T-cell (primary cell): Measurements from ENCODE around the gene LMAN2L. TPM values are rescaled to one million over a fixed set of nuclear protein-coding genes. Genes with fewer than 3 reads are reported as not detected.

ENCODE experiments used
- ATAC-seq, 4 experiments: fragments of 200-7000 bp in 3 of 4; fragments of 150-1000 bp in 1 of 4; cut with Tn5 transposase; replicated peaks in 1 of 4; 1 replicate in 3 of 4; 2 replicates in 1 of 4; pipeline ENCODE4 v1.10.0; 2021; ENCODE audit warnings: moderate library complexity in 3 of 4, mild to moderate bottlenecking in 2 of 4, moderate number of reproducible peaks in 1 of 4
- CTCF ChIA-PET, 2 donors: fragments of 300-600 bp; sonication (Branson Sonifier 250); formaldehyde crosslinking; loops; one replicate each; lab custom pipeline; 2022; ENCODE audit warnings: antibody characterized with exemption in 2 of 2; lab: Charles Lee
- POLR2A ChIA-PET, 2 donors: fragments of 300-600 bp; sonication (Branson Sonifier 250); formaldehyde crosslinking; loops; one replicate each; lab custom pipeline; 2022; ENCODE audit warnings: antibody characterized with exemption in 2 of 2; lab: Charles Lee
- DNase-seq, 35 experiments: peaks; one replicate each; pipeline versions ENCODE4 v3.0.0 to v3.0.0-alpha.2; 2013 to 2023
- H3K27ac ChIP-seq: one replicate; pipeline ENCODE4 v1.5.1; 2013; ENCODE audit warnings: low read length
- H3K27me3 ChIP-seq, 2 experiments: replicated peaks in 1 of 2; 1 replicate in 1 of 2; 2 replicates in 1 of 2; pipeline versions ENCODE4 v1.6.1 to v1.7.0; 2013; ENCODE audit warnings: low read length in 1 of 2, mixed read lengths in 1 of 2; ENCODE audit not compliant: control insufficient read depth in 2 of 2, insufficient read depth in 2 of 2; ENCODE audit errors: extremely low read depth in 1 of 2
- H3K36me3 ChIP-seq, 2 donors: 1 replicate in 1 of 2; 2 replicates in 1 of 2; pipeline versions ENCODE4 v1.6.1 to v1.7.0; 2013; ENCODE audit warnings: low read length in 1 of 2; ENCODE audit not compliant: control insufficient read depth in 2 of 2, insufficient read depth in 1 of 2; ENCODE audit errors: extremely low read depth in 1 of 2
- H3K4me1 ChIP-seq, 2 experiments: 1 replicate in 1 of 2; 2 replicates in 1 of 2; pipeline versions ENCODE4 v1.6.1 to v1.7.0; 2013; ENCODE audit warnings: low read length in 2 of 2, mixed read lengths in 1 of 2; ENCODE audit not compliant: insufficient read depth in 2 of 2, control insufficient read depth in 1 of 2; ENCODE audit errors: extremely low read depth in 1 of 2
- H3K4me3 ChIP-seq, 2 donors: 1 replicate in 1 of 2; 2 replicates in 1 of 2; pipeline versions ENCODE4 v1.5.1 to v1.7.0; 2013; ENCODE audit warnings: mild to moderate bottlenecking in 2 of 2, low read length in 1 of 2, moderate library complexity in 1 of 2; ENCODE audit not compliant: control insufficient read depth in 1 of 2; ENCODE audit errors: extremely low read depth in 1 of 2
- H3K9me3 ChIP-seq: 2 replicates; pipeline ENCODE4 v1.7.0; 2013
- H3K27ac Mint-ChIP-seq, 2 donors: one replicate each; pipeline ENCODE4 v1.8.0; 2020 to 2021; ENCODE audit warnings: mild to moderate bottlenecking in 2 of 2, mixed read lengths in 2 of 2
- H3K27me3 Mint-ChIP-seq, 2 donors: one replicate each; pipeline ENCODE4 v1.8.0; 2021 to 2022; ENCODE audit warnings: mixed read lengths in 2 of 2
- H3K36me3 Mint-ChIP-seq: one replicate; pipeline ENCODE4 v1.8.0; 2021; ENCODE audit warnings: mixed read lengths
- H3K4me1 Mint-ChIP-seq, 3 donors: one replicate each; pipeline ENCODE4 v1.8.0; 2020 to 2022; ENCODE audit warnings: mixed read lengths in 3 of 3, mild to moderate bottlenecking in 1 of 3
- H3K4me3 Mint-ChIP-seq, 3 donors: one replicate each; pipeline ENCODE4 v1.8.0; 2020 to 2022; ENCODE audit warnings: mild to moderate bottlenecking in 3 of 3, mixed read lengths in 3 of 3, moderate library complexity in 3 of 3
- H3K9me3 Mint-ChIP-seq, 3 donors: one replicate each; pipeline ENCODE4 v1.8.0; 2020 to 2022; ENCODE audit warnings: mixed read lengths in 3 of 3
- WGBS: methylation state at CpG from one replicate; pipeline ENCODE4 v1.1.5; 2013; ENCODE audit warnings: missing lambda C conversion rate; ENCODE audit not compliant: insufficient coverage; 5-methylcytosine and 5-hydroxymethylcytosine counted together
- total RNA-seq, 35 experiments: library from RNA in 6 of 35; stranded (reverse) in 6 of 35; fragments of 120-200 nt in 1 of 35; gene quantifications; one replicate each; pipeline versions ENCODE4 v1.2.1 to v1.2.4 and lab custom pipeline; 2013 to 2026

LMAN2L gene
- total RNA-seq, 5 donors from 2014 or later (not counting 1 experiment from before 2014, with no cell fraction given): 4.7 to 8.9 (median 7.8) TPM

DNA sequence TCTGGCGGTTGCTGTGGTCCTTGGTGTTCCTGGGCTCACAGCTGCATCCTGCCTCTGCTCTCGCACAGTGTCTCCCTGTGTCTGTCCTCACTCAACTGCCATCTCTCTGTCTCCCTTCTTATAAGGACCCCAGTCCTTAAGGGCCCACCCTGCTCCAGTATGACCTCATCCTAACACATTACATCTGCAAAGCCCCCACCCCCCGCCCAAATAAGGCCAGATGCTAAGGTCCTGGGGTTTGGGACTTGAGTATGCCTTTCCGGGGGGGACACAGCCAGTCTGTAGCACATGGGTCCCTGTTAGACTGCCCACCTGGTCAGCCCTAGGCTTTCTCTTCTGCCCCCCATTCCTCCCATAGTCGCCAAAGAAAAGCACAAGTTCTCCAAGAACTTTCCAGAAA lies 56.6 kb downstream of the LMAN2L start:
- Histone ChIP-seq H3K9me3 (no peaks in the 10 kb centered on the region), H3K27me3 (peaks cover 2 to 46% of the 10 kb centered on the region in 2 experiments), H3K36me3 (no peaks in the 10 kb centered on the region), H3K27ac (no peak overlapping the region), H3K4me1 (no peaks in the 10 kb centered on the region), H3K4me3 (no peak overlapping the region)
- no peak overlapping the region for H3K27ac Mint-ChIP-seq
- POLR2A ChIA-PET: no interaction called here
- H3K4me3 Mint-ChIP-seq: no peak overlapping the region
- H3K4me1 Mint-ChIP-seq: no peaks in the 10 kb centered on the region
- DNase-seq (no peak), ATAC-seq (no peak)
- peaks cover 9 to 14% of the 10 kb centered on the region in 2 donors for H3K27me3 Mint-ChIP-seq
- 67% methylated on average over 3 of the region's 5 CpGs for WGBS
- CTCF ChIA-PET: no interaction called here
- H3K9me3 Mint-ChIP-seq: no peaks in the 10 kb centered on the region
- H3K36me3 Mint-ChIP-seq: no peaks in the 10 kb centered on the region

DNA sequence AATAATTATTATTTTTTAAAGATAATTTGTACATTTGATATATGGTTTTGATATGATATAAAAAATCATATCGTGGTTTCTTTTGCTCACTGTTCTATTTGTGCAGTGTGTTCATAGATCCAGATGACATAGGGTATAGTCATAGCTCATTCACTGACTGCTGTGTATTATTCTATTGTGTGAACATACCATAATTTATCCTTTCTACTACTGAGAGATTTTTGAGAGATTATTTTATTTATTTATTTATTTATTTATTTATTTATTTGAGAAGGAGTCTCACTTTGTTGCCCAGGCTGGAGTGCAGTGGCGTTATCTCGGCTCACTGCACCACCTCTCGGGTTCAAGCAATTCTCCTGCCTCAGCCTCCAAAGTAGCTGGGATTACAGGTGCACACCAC lies 58.3 kb downstream of the LMAN2L start:
- H3K4me1 ChIP-seq: no peaks in the 10 kb centered on the region
- Mint-ChIP-seq H3K4me1 (no peaks in the 10 kb centered on the region), H3K27ac (no peak overlapping the region), H3K27me3 (peaks cover 9% of the 10 kb centered on the region in 2 donors), H3K36me3 (no peaks in the 10 kb centered on the region), H3K9me3 (no peaks in the 10 kb centered on the region), H3K4me3 (no peak overlapping the region)
- ChIA-PET POLR2A (no interaction called here), CTCF (no interaction called here)
- no peak overlapping the region for H3K4me3 ChIP-seq
- H3K9me3 ChIP-seq: no peaks in the 10 kb centered on the region
- ATAC-seq (no peak), DNase-seq (no peak)
- no CpG with 5 or more reads among the region's 4 CpGs for WGBS
- H3K36me3 ChIP-seq: no peaks in the 10 kb centered on the region
- H3K27ac ChIP-seq: no peak overlapping the region
- H3K27me3 ChIP-seq: peaks cover 2 to 37% of the 10 kb centered on the region in 2 experiments

DNA sequence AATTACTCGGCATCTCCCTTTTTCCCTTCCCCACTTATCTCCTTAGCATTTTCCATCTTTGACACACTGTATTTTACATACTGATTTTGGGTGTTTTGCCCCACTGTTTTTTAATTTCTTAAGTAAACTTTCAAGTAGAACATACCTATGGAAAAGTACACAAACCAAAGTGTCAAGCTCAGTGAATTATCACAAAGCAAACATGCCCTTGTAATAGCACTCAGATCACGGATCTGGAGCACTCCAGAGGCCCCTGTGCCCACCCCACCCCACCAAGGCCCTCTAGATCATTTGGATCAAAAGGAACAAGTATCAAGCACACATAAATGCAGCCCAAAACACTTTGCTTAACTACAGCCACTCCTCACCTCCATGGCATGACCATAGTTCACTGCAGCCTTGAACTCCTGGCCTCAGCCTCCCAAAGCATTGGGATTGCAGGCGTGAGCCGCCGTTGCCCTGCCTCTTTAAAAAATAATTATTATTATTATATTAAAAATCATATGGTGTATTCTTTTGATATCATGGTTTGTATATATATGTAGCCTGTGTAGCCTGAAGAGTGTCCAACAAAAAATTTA lies 59.2 kb downstream of the LMAN2L start:
- H3K9me3 ChIP-seq: no peaks in the 10 kb centered on the region
- POLR2A ChIA-PET: no interaction called here
- no peak overlapping the region for H3K27ac ChIP-seq
- Mint-ChIP-seq H3K27me3 (peaks cover 9% of the 10 kb centered on the region in 2 donors), H3K27ac (no peak overlapping the region), H3K4me1 (no peaks in the 10 kb centered on the region), H3K9me3 (no peaks in the 10 kb centered on the region), H3K36me3 (no peaks in the 10 kb centered on the region), H3K4me3 (no peak overlapping the region)
- CTCF ChIA-PET: no interaction called here
- no peaks in the 10 kb centered on the region for H3K36me3 ChIP-seq
- DNase-seq (no peak), ATAC-seq (no peak)
- H3K27me3 ChIP-seq: peaks cover 2 to 29% of the 10 kb centered on the region in 2 experiments
- no CpG with 5 or more reads among the region's 5 CpGs for WGBS
- H3K4me1 ChIP-seq: no peaks in the 10 kb centered on the region
- no peak overlapping the region for H3K4me3 ChIP-seq

DNA sequence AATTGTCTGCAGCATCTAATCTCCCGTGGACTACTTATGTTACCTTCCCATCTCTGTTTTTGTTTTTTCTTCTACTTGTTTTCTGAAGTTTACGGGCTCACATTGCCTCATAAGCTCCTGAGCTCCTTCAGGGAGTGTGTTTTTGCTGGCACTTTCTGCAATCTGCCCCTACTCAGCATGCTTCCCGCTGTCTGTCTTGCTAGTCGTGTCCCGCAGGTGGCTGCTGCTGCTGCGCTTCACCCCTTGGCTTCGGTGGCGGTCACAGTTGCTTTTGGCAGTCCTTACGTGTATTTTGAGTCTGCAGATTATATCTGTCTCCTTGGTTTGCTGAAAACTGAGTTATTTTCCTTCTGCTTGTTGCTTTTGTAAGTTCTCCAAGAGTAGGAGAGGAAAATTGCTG lies 60.0 kb downstream of the LMAN2L start:
- POLR2A ChIA-PET: no interaction called here
- Histone ChIP-seq H3K36me3 (no peaks in the 10 kb centered on the region), H3K9me3 (no peaks in the 10 kb centered on the region), H3K27me3 (peaks cover 2 to 20% of the 10 kb centered on the region in 2 experiments), H3K4me1 (no peaks in the 10 kb centered on the region), H3K4me3 (no peak overlapping the region), H3K27ac (no peak overlapping the region)
- DNase-seq (no peak), ATAC-seq (no peak)
- H3K36me3 Mint-ChIP-seq: no peaks in the 10 kb centered on the region
- CTCF ChIA-PET: no interaction called here
- 82% methylated on average over 7 of the region's 9 CpGs for WGBS
- H3K27ac Mint-ChIP-seq: no peak overlapping the region
- H3K4me3 Mint-ChIP-seq: no peak overlapping the region
- H3K9me3 Mint-ChIP-seq: no peaks in the 10 kb centered on the region
- H3K27me3 Mint-ChIP-seq: peaks cover 9% of the 10 kb centered on the region in 2 donors
- no peaks in the 10 kb centered on the region for H3K4me1 Mint-ChIP-seq

DNA sequence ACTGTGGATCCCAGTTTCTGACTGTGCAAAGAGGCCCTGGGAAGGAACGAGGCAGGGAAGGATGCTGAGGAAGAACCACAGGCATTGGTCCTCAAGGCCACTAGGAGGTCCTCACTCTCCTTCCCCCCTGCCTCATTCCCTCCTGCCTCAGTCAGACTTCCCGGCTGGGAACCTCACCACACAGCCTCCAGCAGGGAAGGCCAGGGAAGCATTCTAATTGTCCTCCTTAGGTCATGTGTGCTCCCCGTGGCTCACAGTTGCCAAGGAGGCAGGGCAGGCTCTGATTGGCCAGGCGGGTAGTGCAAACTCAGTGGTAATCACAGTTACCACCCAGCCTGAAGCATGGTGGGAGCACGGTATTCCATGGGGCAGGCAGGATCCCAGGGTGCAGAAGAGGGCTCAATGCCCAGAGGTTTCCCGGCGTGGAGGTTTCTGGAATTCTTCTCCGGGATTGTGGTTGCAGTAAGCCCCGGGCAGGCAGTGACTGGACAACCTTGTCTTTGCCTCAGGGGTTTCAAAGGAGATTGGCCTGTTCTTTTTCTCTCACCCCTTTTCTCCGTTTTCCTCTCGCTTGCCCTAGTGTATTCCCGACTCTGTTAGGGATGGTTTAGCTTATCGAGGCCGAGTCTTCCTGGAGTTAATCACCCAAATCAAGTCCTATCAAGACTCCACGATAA lies 70.2 kb downstream of the LMAN2L start:
- H3K27me3 Mint-ChIP-seq: peaks cover 0 to 6% of the 10 kb centered on the region in 2 donors
- DNase-seq (no peak), ATAC-seq (no peak)
- ChIA-PET CTCF (no interaction called here), POLR2A (no interaction called here)
- no peaks in the 10 kb centered on the region for H3K36me3 Mint-ChIP-seq
- Histone ChIP-seq H3K36me3 (no peaks in the 10 kb centered on the region), H3K27ac (no peak overlapping the region), H3K27me3 (peaks cover 0 to 14% of the 10 kb centered on the region in 2 experiments), H3K4me1 (no peaks in the 10 kb centered on the region), H3K4me3 (no peak overlapping the region), H3K9me3 (no peaks in the 10 kb centered on the region)
- H3K4me1 Mint-ChIP-seq: peaks cover 0 to 6% (median 0%) of the 10 kb centered on the region in 3 donors
- no peak overlapping the region for H3K27ac Mint-ChIP-seq
- H3K4me3 Mint-ChIP-seq: no peak overlapping the region
- 88% methylated on average over 8 of the region's 15 CpGs for WGBS
- H3K9me3 Mint-ChIP-seq: no peaks in the 10 kb centered on the region

DNA sequence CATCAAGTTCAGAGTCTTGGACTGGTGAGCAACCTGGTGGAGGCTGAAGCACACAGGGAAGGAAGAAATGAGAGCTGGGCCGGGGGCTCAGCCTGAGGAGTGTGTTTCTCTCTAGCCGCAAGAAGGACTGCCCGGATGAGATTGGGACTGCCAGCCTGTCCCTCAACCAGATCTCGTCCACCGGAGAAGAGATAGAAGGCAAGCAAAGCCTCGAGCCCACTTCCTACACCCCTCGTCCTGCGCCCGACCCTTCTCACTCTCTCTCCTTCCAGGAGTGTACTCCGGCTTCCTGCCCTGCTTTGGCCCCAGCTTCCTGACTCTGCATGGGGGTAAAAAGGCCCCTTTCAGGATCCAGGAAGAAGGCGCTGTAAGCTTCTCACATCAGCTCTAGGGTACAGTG lies 71.1 kb downstream of the LMAN2L start:
- Histone ChIP-seq H3K36me3 (no peaks in the 10 kb centered on the region), H3K4me3 (no peak overlapping the region), H3K27ac (no peak overlapping the region), H3K27me3 (peaks cover 0 to 14% of the 10 kb centered on the region in 2 experiments), H3K4me1 (no peaks in the 10 kb centered on the region), H3K9me3 (no peaks in the 10 kb centered on the region)
- no peak for DNase-seq
- Mint-ChIP-seq H3K4me3 (no peak overlapping the region), H3K27ac (no peak overlapping the region), H3K9me3 (peaks cover 0 to 2% (median 0%) of the 10 kb centered on the region in 3 donors), H3K4me1 (peaks cover 0 to 6% (median 0%) of the 10 kb centered on the region in 3 donors), H3K36me3 (no peaks in the 10 kb centered on the region), H3K27me3 (peaks cover 0 to 6% of the 10 kb centered on the region in 2 donors)
- ATAC-seq: no peak
- ChIA-PET POLR2A (no interaction called here), CTCF (no interaction called here)
- WGBS: 91% methylated on average over 8 of the region's 11 CpGs
